ENCODE results near the gene PPP1R14D.

GRCh38 chr15:40843261-40843884, 14.9 kb upstream of the PPP1R14D start:
- TF ChIP-seq CTCF (IDR thresholded peaks at IDR 0.05; ENCODE audit: insufficient read depth, low read length, poor library complexity, severe bottlenecking), result no peak
- TF ChIP-seq EZH2phosphoT487 (conservative IDR thresholded peaks at IDR 0.05; ENCODE audit: low read length), result no peak

All from SU-DHL-6 (cell line).